SK-N-MC (cell line): Measurements from ENCODE around the gene CCDC152.

Source experiments
- EZH2 ChIP-seq: fragments of 200-600 bp; sonication (generic); IDR thresholded peaks from one replicate; pipeline ENCODE4 v1.6.1; 2017; ENCODE audit warnings: antibody characterized with exemption
- FOXP2 ChIP-seq: optimal IDR thresholded peaks from 2 replicates; pipeline ENCODE3; 2011; ENCODE audit warnings: mild to moderate bottlenecking, moderate library complexity; ENCODE audit not compliant: insufficient read depth; ENCODE audit errors: extremely low read length, control extremely low read depth
- POLR2AphosphoS5 ChIP-seq: IDR thresholded peaks from 2 replicates; pipeline ENCODE4 v1.6.1; 2012; ENCODE audit warnings: mild to moderate bottlenecking, low read depth, low read length, borderline replicate concordance

DNA sequence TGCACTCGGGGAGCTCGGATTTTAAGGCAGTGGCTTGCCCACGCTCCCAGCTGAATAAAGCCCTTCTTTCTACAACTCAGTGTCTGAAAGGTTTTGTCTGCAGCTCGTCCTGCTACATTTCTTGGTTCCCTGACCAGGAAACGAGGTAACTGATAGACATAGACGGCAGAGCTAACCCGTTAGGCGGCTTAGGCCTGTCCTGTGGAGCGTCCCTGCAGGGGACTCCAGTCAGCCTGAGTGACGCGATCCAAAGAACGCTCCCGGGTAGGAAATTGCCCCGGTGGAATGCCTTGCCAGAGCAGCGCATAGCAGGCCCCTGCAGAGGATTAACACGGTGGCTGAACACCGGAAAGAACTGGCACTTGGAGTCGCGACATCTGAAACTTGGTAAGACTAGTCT is 56.9 kb downstream of the CCDC152 start:
- TF ChIP-seq EZH2 (no peak), POLR2AphosphoS5 (no peak), FOXP2 (no peak)
